Neural cell (in vitro differentiated cells): Measurements from ENCODE around the gene TMEM266. TPM values are rescaled to one million over a fixed set of nuclear protein-coding genes. Genes with fewer than 3 reads are reported as not detected.

Experiments
- H2AFZ ChIP-seq: fragments of 200-600, 300-800 bp; sonication (generic), shearing (Covaris generic); 2 replicates; pipeline ENCODE4 v1.6.0; 2014; ENCODE audit warnings: low read depth, mild to moderate bottlenecking, antibody characterized with exemption, low read length, moderate library complexity
- H3F3A ChIP-seq: fragments of 200-600 bp; shearing (Covaris generic); 2 replicates; pipeline ENCODE4 v1.6.1; 2016; ENCODE audit warnings: mild to moderate bottlenecking, moderate library complexity, mixed read lengths, antibody characterized with exemption, low read length; ENCODE audit not compliant: insufficient read depth, poor library complexity, severe bottlenecking
- H3K27ac ChIP-seq: fragments of 200-600, 300-800 bp; sonication (generic), shearing (Covaris generic); 2 replicates; pipeline ENCODE4 v1.5.1; 2014; ENCODE audit warnings: mild to moderate bottlenecking, low read length, moderate library complexity
- H3K27me3 ChIP-seq: fragments of 300-800, 200-600 bp; sonication (generic), shearing (Covaris generic); 2 replicates; pipeline ENCODE4 v1.6.0; 2014; ENCODE audit warnings: mild to moderate bottlenecking, low read depth, low read length, moderate library complexity; ENCODE audit not compliant: insufficient read depth
- H3K36me3 ChIP-seq: fragments of 300-800, 200-600 bp; sonication (generic), shearing (Covaris generic); 2 replicates; pipeline ENCODE4 v1.5.1; 2014; ENCODE audit warnings: mild to moderate bottlenecking, antibody characterized with exemption, low read length, moderate library complexity; ENCODE audit not compliant: insufficient read depth
- H3K4me2 ChIP-seq: fragments of 300-800, 200-600 bp; sonication (generic), shearing (Covaris generic); 2 replicates; pipeline ENCODE4 v1.6.0; 2014; ENCODE audit warnings: mild to moderate bottlenecking, low read length
- H3K4me3 ChIP-seq: fragments of 300-800, 200-600 bp; sonication (generic), shearing (Covaris generic); 2 replicates; pipeline ENCODE4 v1.5.1; 2014; ENCODE audit warnings: mild to moderate bottlenecking, low read length, moderate library complexity
- H3K79me2 ChIP-seq: fragments of 200-600 bp; shearing (Covaris generic); replicated peaks from 2 replicates; pipeline ENCODE4 v1.6.0; 2014; ENCODE audit warnings: mild to moderate bottlenecking, low read length, moderate library complexity; ENCODE audit not compliant: insufficient read depth
- H3K9ac ChIP-seq: fragments of 300-800, 200-600 bp; sonication (generic), shearing (Covaris generic); 2 replicates; pipeline ENCODE4 v1.6.1; 2016; ENCODE audit warnings: mild to moderate bottlenecking, low read length, mixed read lengths
- H3K9me2 ChIP-seq: fragments of 200-600 bp; shearing (Covaris generic); 2 replicates; pipeline ENCODE4 v1.6.1; 2016; ENCODE audit warnings: mild to moderate bottlenecking, low read length, mixed read lengths; ENCODE audit not compliant: insufficient read depth
- H3K9me3 ChIP-seq: fragments of 200-600, 300-800 bp; sonication (generic), shearing (Covaris generic); 2 replicates; pipeline ENCODE4 v1.6.1; 2016; ENCODE audit warnings: mild to moderate bottlenecking, mixed run types, low read length, moderate library complexity, mixed read lengths
- H4K20me1 ChIP-seq: fragments of 200-600 bp; shearing (Covaris generic); 2 replicates; pipeline ENCODE4 v1.6.1; 2016; ENCODE audit warnings: mild to moderate bottlenecking, mixed run types; ENCODE audit not compliant: insufficient read depth
- EP300 ChIP-seq: fragments of 450-650 bp; conservative IDR thresholded peaks from 2 replicates; pipeline ENCODE4 v1.6.1; 2014; ENCODE audit warnings: antibody characterized with exemption, mild to moderate bottlenecking, moderate library complexity; ENCODE audit not compliant: poor library complexity, severe bottlenecking
- EZH2 ChIP-seq: fragments of 200-600, 300-800 bp; shearing (Covaris generic), sonication (generic); IDR thresholded peaks from 2 replicates; pipeline ENCODE4 v1.6.1; 2014; ENCODE audit warnings: antibody characterized with exemption, low read length, borderline replicate concordance, mild to moderate bottlenecking; ENCODE audit not compliant: insufficient read depth, poor library complexity, severe bottlenecking
- MXI1 ChIP-seq: fragments of 450-650 bp; conservative IDR thresholded peaks from 2 replicates; pipeline ENCODE4 v1.6.1; 2014; ENCODE audit warnings: antibody characterized with exemption, mild to moderate bottlenecking; ENCODE audit not compliant: poor library complexity, severe bottlenecking
- POLR2AphosphoS5 ChIP-seq: IDR thresholded peaks from 2 replicates; pipeline ENCODE4 v1.6.1; 2012
- RAD21 ChIP-seq: fragments of 450-650 bp; conservative IDR thresholded peaks from 2 replicates; pipeline ENCODE4 v1.6.1; 2014; ENCODE audit warnings: antibody characterized with exemption, mild to moderate bottlenecking, moderate library complexity
- SMC3 ChIP-seq: fragments of 450-650 bp; conservative IDR thresholded peaks from 2 replicates; pipeline ENCODE4 v1.6.1; 2014; ENCODE audit warnings: antibody characterized with exemption, mild to moderate bottlenecking, moderate library complexity; ENCODE audit not compliant: poor library complexity
- TAF1 ChIP-seq: IDR thresholded peaks from 2 replicates; pipeline ENCODE4 v1.6.1; 2012; ENCODE audit warnings: low read depth
- polyA plus RNA-seq: library from polyadenylated mRNA; depleted of rRNA; stranded (reverse); fragments of >200 nt; gene quantifications from 2 replicates; pipeline ENCODE4 v1.2.3, GENCODE V29; 2014
- TF ChIP-seq, protein P1 (sequence below): IDR thresholded peaks from 2 replicates; pipeline ENCODE4 v1.6.1; 2012; ENCODE audit warnings: borderline replicate concordance
- TF ChIP-seq, protein P2 (sequence below): fragments of 450-650 bp; IDR thresholded peaks from 2 replicates; pipeline ENCODE4 v1.5.1; 2014; ENCODE audit warnings: antibody characterized with exemption, mild to moderate bottlenecking, moderate library complexity; ENCODE audit not compliant: poor library complexity, severe bottlenecking

Gene TMEM266
- polyA plus RNA-seq, 1 donor from 2014 or later, result 17.6 TPM

DNA sequence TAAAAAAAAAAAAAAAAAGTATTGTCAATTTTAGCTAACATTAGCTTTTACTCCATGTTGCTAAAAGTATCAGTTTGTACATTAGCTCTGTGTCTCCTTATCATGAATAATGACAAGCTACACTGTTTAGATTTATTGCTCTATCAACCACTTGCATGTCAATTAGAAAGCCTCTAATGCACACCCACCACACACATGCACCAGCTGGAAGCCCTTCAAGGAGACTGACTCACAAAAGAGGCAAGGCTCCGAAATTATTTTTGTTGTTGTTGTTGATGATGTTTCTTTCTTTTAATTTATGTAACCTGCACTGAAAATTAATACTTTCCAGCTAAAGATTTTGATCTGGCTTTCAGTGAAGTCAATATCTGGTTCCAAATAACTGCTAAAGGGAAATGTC is 180.0 kb downstream of the TMEM266 start:
- Histone ChIP-seq H3K79me2 (no peaks in the 10 kb centered on the region), H3K9ac (no peak overlapping the region), H3F3A (no peaks in the 10 kb centered on the region), H3K9me2 (no peaks in the 10 kb centered on the region), H3K9me3 (no peaks in the 10 kb centered on the region), H3K4me3 (no peak overlapping the region), H3K27ac (no peak overlapping the region), H3K4me2 (no peak overlapping the region), H3K27me3 (no peaks in the 10 kb centered on the region), H2AFZ (no peak overlapping the region), H3K36me3 (no peaks in the 10 kb centered on the region), H4K20me1 (no peaks in the 10 kb centered on the region)
- TF ChIP-seq, protein P1, sequence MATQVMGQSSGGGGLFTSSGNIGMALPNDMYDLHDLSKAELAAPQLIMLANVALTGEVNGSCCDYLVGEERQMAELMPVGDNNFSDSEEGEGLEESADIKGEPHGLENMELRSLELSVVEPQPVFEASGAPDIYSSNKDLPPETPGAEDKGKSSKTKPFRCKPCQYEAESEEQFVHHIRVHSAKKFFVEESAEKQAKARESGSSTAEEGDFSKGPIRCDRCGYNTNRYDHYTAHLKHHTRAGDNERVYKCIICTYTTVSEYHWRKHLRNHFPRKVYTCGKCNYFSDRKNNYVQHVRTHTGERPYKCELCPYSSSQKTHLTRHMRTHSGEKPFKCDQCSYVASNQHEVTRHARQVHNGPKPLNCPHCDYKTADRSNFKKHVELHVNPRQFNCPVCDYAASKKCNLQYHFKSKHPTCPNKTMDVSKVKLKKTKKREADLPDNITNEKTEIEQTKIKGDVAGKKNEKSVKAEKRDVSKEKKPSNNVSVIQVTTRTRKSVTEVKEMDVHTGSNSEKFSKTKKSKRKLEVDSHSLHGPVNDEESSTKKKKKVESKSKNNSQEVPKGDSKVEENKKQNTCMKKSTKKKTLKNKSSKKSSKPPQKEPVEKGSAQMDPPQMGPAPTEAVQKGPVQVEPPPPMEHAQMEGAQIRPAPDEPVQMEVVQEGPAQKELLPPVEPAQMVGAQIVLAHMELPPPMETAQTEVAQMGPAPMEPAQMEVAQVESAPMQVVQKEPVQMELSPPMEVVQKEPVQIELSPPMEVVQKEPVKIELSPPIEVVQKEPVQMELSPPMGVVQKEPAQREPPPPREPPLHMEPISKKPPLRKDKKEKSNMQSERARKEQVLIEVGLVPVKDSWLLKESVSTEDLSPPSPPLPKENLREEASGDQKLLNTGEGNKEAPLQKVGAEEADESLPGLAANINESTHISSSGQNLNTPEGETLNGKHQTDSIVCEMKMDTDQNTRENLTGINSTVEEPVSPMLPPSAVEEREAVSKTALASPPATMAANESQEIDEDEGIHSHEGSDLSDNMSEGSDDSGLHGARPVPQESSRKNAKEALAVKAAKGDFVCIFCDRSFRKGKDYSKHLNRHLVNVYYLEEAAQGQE, result no peak
- TF ChIP-seq EP300, result no peak
- TF ChIP-seq EZH2, result no peak
- TF ChIP-seq, protein P2, sequence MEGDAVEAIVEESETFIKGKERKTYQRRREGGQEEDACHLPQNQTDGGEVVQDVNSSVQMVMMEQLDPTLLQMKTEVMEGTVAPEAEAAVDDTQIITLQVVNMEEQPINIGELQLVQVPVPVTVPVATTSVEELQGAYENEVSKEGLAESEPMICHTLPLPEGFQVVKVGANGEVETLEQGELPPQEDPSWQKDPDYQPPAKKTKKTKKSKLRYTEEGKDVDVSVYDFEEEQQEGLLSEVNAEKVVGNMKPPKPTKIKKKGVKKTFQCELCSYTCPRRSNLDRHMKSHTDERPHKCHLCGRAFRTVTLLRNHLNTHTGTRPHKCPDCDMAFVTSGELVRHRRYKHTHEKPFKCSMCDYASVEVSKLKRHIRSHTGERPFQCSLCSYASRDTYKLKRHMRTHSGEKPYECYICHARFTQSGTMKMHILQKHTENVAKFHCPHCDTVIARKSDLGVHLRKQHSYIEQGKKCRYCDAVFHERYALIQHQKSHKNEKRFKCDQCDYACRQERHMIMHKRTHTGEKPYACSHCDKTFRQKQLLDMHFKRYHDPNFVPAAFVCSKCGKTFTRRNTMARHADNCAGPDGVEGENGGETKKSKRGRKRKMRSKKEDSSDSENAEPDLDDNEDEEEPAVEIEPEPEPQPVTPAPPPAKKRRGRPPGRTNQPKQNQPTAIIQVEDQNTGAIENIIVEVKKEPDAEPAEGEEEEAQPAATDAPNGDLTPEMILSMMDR, result no peak
- no peak for TF ChIP-seq RAD21
- TF ChIP-seq MXI1, result no peak
- no peak for TF ChIP-seq TAF1

DNA sequence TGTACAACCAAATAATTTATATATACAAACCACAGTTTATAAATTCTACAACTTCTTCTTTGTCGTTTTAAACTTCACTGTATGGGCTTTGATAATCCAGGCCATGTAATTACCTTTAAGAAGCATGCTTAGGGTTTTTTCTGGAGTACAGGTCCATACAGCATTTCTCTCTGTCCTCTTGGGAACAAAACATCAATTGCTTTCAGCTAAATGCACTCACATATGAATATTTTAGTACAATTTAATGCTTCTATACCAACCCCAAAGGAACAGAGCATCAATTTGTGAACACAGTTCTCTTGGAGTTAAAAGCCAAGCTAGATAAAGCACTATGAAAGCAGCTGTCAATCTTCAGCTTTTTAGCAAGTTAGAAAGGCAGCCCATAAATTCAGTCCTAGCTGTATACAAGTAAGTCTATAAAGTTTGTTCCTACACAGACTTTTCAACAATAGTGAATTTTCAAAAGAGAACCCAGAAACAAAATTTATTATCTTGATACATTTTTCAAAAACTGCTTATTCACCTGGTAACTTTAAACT is 185.4 kb downstream of the TMEM266 start:
- no peak overlapping the region for H3K4me2 ChIP-seq
- no peaks in the 10 kb centered on the region for H3K27me3 ChIP-seq
- no peak overlapping the region for H3K4me3 ChIP-seq
- H3K36me3 ChIP-seq, result no peaks in the 10 kb centered on the region
- H3F3A ChIP-seq, result no peaks in the 10 kb centered on the region
- no peak overlapping the region for H3K9ac ChIP-seq
- TF ChIP-seq, protein P2, result no peak
- TF ChIP-seq MXI1 (no peak), EP300 (peak; percentile 54), EZH2 (no peak), SMC3 (no peak), POLR2AphosphoS5 (peak; percentile 28)
- TF ChIP-seq, protein P1, result no peak
- H3K79me2 ChIP-seq, result no peaks in the 10 kb centered on the region
- H3K9me2 ChIP-seq, result no peaks in the 10 kb centered on the region
- H4K20me1 ChIP-seq, result no peaks in the 10 kb centered on the region
- H2AFZ ChIP-seq, result no peak overlapping the region
- peak overlapping the region; percentile 55 for H3K27ac ChIP-seq
- no peaks in the 10 kb centered on the region for H3K9me3 ChIP-seq
